ENCODE measurements around the gene ACTL10. TPM values are rescaled to one million over a fixed set of nuclear protein-coding genes. Genes with fewer than 3 reads are reported as not detected.

Gene ACTL10
- total and polyA plus RNA-seq, 2 of the 13 experiments (the other 11 are each of a cell fraction or from before 2014, with no cell fraction given), result not detected

- TF ChIP-seq ZNF788 (CRISPR knock-in tag; IDR thresholded peaks at IDR 0.05; ENCODE audit: borderline replicate concordance), result no peak
- TF ChIP-seq ZNF362 (CRISPR knock-in tag; IDR thresholded peaks at IDR 0.05; ENCODE audit: borderline replicate concordance), result no peak
- no peak for TF ChIP-seq ELF4 (CRISPR knock-in tag; IDR thresholded peaks at IDR 0.05; ENCODE audit: borderline replicate concordance)
- TF ChIP-seq ZNF543 (CRISPR knock-in tag; IDR thresholded peaks at IDR 0.05), result no peak
- peak; percentile 26; the same call in 1 of the 2 replicates for TF ChIP-seq ZNF891 (CRISPR knock-in tag; IDR thresholded peaks at IDR 0.05)
- TF ChIP-seq HIVEP1 (CRISPR knock-in tag; IDR thresholded peaks at IDR 0.05), result no peak
- no peak for TF ChIP-seq NRL (CRISPR knock-in tag; IDR thresholded peaks at IDR 0.05; ENCODE audit: borderline replicate concordance)
- TF ChIP-seq TCF7 (IDR thresholded peaks at IDR 0.05; ENCODE audit: low read depth), result no peak
- TF ChIP-seq CBX5 (CRISPR knock-in tag; IDR thresholded peaks at IDR 0.05; ENCODE audit: borderline replicate concordance), result no peak
- TF ChIP-seq ARNTL (CRISPR knock-in tag; IDR thresholded peaks at IDR 0.05), result 0 out of 2 replicates have a peak, but pooled peaks have one; percentile 27
- no peak for TF ChIP-seq ZNF383 (CRISPR knock-in tag; IDR thresholded peaks at IDR 0.05; ENCODE audit: borderline replicate concordance)
- TF ChIP-seq MTERF4 (CRISPR knock-in tag; IDR thresholded peaks at IDR 0.05), result no peak
- no peak for TF ChIP-seq ZNF230 (CRISPR knock-in tag; IDR thresholded peaks at IDR 0.05)
- no peak for TF ChIP-seq ZNF121 (CRISPR knock-in tag; IDR thresholded peaks at IDR 0.05)
- TF ChIP-seq DMAP1 (CRISPR knock-in tag; IDR thresholded peaks at IDR 0.05), result no peak
- no peak for TF ChIP-seq HNRNPUL1 (IDR thresholded peaks at IDR 0.05; ENCODE audit: low read depth, low read length)
- TF ChIP-seq HBP1 (CRISPR knock-in tag; IDR thresholded peaks at IDR 0.05; ENCODE audit: low read depth), result no peak
- TF ChIP-seq ZMYM3 (CRISPR knock-in tag; IDR thresholded peaks at IDR 0.05), result no peak
- TF ChIP-seq SP5 (CRISPR knock-in tag; IDR thresholded peaks at IDR 0.05; ENCODE audit: borderline replicate concordance, low read depth), result no peak
- no peak for TF ChIP-seq ZNF639 (CRISPR knock-in tag; conservative IDR thresholded peaks at IDR 0.05)
These were observed 47.2 kb downstream of the ACTL10 start (continued) for GRCh38 chr20:33713865-33714367.
